HepG2 (cell line): Measurements from ENCODE around the gene SWSAP1. TPM values are rescaled to one million over a fixed set of nuclear protein-coding genes. Genes with fewer than 3 reads are reported as not detected.

Source experiments
- GPN1 ChIP-seq: sonication (generic); formaldehyde crosslinking; IDR thresholded peaks from 2 replicates; pipeline ENCODE4 v1.5.1; 2020; ENCODE audit warnings: missing genetic modification reagents, borderline replicate concordance
- IRX3 ChIP-seq: sonication (generic); formaldehyde crosslinking; IDR thresholded peaks from 2 replicates; pipeline ENCODE4 v1.8.1; 2023; ENCODE audit warnings: mild to moderate bottlenecking, low read depth, missing genetic modification reagents, borderline replicate concordance
- KAT8 ChIP-seq: IDR thresholded peaks from 2 replicates; pipeline ENCODE4 v1.6.1; 2016; ENCODE audit warnings: missing genetic modification reagents, missing compliant biosample characterization
- KLF12 ChIP-seq: sonication (generic); formaldehyde crosslinking; IDR thresholded peaks from 2 replicates; pipeline ENCODE4 v1.4.0; 2020; ENCODE audit warnings: missing genetic modification reagents, borderline replicate concordance
- NCOA2 ChIP-seq: sonication (generic); formaldehyde crosslinking; IDR thresholded peaks from 2 replicates; pipeline ENCODE4 v1.8.0; 2022; ENCODE audit warnings: inconsistent platforms
- PBX3 ChIP-seq: sonication (generic); formaldehyde crosslinking; IDR thresholded peaks from 2 replicates; pipeline ENCODE4 v1.8.1; 2023; ENCODE audit warnings: missing genetic modification reagents, inconsistent platforms, borderline replicate concordance
- PHF20 ChIP-seq: sonication (generic); formaldehyde crosslinking; IDR thresholded peaks from 2 replicates; pipeline ENCODE4 v1.5.0; 2020; ENCODE audit warnings: mild to moderate bottlenecking, missing genetic modification reagents
- PITX1 ChIP-seq: sonication (generic); formaldehyde crosslinking; IDR thresholded peaks from 2 replicates; pipeline ENCODE4 v1.5.1; 2020; ENCODE audit warnings: mild to moderate bottlenecking, missing genetic modification reagents
- RAD51 ChIP-seq: fragments of 450-650 bp; IDR thresholded peaks from 2 replicates; pipeline ENCODE4 v1.6.1; 2016; ENCODE audit warnings: borderline replicate concordance
- RARA ChIP-seq: IDR thresholded peaks from 2 replicates; pipeline ENCODE4 v1.6.1; 2016; ENCODE audit warnings: missing genetic modification reagents, missing compliant biosample characterization
- ZNF335 ChIP-seq: sonication (generic); formaldehyde crosslinking; IDR thresholded peaks from 2 replicates; pipeline ENCODE4 v1.4.0; 2020; ENCODE audit warnings: missing genetic modification reagents
- ZNF44 ChIP-seq: sonication (generic); formaldehyde crosslinking; IDR thresholded peaks from 2 replicates; pipeline ENCODE4 v1.5.1; 2020; ENCODE audit warnings: mild to moderate bottlenecking, missing genetic modification reagents
- ZNF570 ChIP-seq: sonication (generic); formaldehyde crosslinking; IDR thresholded peaks from 2 replicates; pipeline ENCODE4 v1.4.0; 2020; ENCODE audit warnings: mild to moderate bottlenecking, missing genetic modification reagents, borderline replicate concordance
- polyA plus RNA-seq, 8 experiments: library from polyadenylated mRNA; depleted of rRNA in 3 of 8; stranded (reverse) in 7 of 8; unstranded in 1 of 8; fragments of >200 nt; fragmentation: Illumina TruSeq in 4 of 8; extraction: Trizol in 4 of 8; gene quantifications; 2 replicates each; pipeline versions ENCODE4 v1.2.1 to v1.2.3, GENCODE V29; 2011 to 2016; ENCODE audit warnings: low read depth in 4 of 8, missing spikeins in 1 of 8, mixed read lengths in 1 of 8; ENCODE audit not compliant: insufficient read depth in 1 of 8
- total RNA-seq, 5 experiments: library from RNA; depleted of rRNA; stranded (reverse); fragments of >200 nt; fragmentation: Illumina TruSeq; extraction: Trizol; gene quantifications; 2 replicates each; pipeline ENCODE4 v1.2.3, GENCODE V29; 2016; ENCODE audit warnings: low read depth in 1 of 5
- TF ChIP-seq, protein P1 (sequence below): IDR thresholded peaks from 2 replicates; pipeline ENCODE4 v1.6.1; 2016; ENCODE audit warnings: mild to moderate bottlenecking, missing biosample characterization, missing genetic modification reagents
- TF ChIP-seq, protein P2 (sequence below): IDR thresholded peaks from 2 replicates; pipeline ENCODE4 v1.6.1; 2016; ENCODE audit warnings: missing compliant biosample characterization, missing genetic modification reagents, borderline replicate concordance
- TF ChIP-seq, protein P3 (sequence below), 2 experiments: fragments of 450-650 bp in 1 of 2; sonication (generic) in 1 of 2; formaldehyde crosslinking in 1 of 2; IDR thresholded peaks; 2 replicates each; pipeline versions ENCODE4 v1.6.1 to v1.8.0; 2016 to 2022; ENCODE audit warnings: antibody characterized with exemption in 1 of 2, mild to moderate bottlenecking in 1 of 2, missing genetic modification reagents in 1 of 2

Gene SWSAP1
- total and polyA plus RNA-seq, 2 of the 13 experiments (the other 11 are each of a cell fraction or from before 2014, with no cell fraction given): 2.7 to 3.3 TPM

DNA sequence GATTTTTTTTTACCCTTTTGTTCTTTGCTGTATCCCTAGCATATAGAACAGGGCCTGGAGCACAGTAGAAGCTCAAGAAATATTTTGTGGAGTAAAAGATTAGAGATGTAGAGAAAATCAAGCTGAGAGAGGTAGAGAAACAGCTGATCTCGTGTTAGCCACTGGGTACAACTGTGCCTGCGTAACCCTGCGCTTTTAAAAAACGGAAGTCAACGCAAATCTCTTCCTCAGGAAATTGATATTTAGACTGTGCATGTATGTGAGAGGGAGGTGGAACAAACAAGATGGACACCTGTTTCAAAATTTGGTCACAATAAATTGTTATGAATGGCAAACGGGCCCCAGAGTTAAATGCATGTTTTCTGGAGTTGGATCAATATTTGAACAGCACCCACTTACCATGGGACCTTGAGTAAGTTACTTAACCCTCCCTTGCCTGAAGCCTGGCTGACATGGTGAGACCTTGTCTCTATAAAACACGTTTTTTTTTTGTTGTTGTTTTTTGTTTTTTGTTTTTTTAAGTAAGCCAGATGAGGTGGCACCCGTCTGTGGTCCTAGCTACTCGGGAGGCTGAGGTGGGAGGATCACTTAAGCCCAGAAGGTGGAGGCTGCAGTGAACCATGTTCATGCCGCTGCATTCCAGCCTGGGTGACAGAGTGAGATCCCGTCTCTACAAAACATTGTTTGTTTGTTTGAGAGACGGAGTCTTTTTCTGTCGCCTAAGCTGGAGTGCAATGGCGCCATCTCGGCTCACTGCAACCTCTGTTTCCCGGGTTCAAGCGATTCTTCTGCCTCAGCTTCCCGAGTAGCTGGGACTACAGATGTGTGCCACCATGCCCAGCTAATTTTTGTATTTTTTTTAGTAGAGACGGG, 12.9 kb downstream of the SWSAP1 start (continued):
- no peak for TF ChIP-seq PBX3 (CRISPR knock-in tag)
- no peak for TF ChIP-seq NCOA2 (CRISPR knock-in tag)
- TF ChIP-seq, protein P1, sequence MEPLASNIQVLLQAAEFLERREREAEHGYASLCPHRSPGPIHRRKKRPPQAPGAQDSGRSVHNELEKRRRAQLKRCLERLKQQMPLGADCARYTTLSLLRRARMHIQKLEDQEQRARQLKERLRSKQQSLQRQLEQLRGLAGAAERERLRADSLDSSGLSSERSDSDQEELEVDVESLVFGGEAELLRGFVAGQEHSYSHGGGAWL (CRISPR knock-in tag): no peak
- no peak for TF ChIP-seq GPN1
- TF ChIP-seq, protein P2, sequence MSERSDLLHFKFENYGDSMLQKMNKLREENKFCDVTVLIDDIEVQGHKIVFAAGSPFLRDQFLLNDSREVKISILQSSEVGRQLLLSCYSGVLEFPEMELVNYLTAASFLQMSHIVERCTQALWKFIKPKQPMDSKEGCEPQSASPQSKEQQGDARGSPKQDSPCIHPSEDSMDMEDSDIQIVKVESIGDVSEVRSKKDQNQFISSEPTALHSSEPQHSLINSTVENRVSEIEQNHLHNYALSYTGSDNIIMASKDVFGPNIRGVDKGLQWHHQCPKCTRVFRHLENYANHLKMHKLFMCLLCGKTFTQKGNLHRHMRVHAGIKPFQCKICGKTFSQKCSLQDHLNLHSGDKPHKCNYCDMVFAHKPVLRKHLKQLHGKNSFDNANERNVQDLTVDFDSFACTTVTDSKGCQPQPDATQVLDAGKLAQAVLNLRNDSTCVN (CRISPR knock-in tag): no peak
- TF ChIP-seq ZNF335 (CRISPR knock-in tag): no peak
- no peak; the same call in 1 of the 2 replicates for TF ChIP-seq PHF20 (CRISPR knock-in tag)
- TF ChIP-seq, protein P3, sequence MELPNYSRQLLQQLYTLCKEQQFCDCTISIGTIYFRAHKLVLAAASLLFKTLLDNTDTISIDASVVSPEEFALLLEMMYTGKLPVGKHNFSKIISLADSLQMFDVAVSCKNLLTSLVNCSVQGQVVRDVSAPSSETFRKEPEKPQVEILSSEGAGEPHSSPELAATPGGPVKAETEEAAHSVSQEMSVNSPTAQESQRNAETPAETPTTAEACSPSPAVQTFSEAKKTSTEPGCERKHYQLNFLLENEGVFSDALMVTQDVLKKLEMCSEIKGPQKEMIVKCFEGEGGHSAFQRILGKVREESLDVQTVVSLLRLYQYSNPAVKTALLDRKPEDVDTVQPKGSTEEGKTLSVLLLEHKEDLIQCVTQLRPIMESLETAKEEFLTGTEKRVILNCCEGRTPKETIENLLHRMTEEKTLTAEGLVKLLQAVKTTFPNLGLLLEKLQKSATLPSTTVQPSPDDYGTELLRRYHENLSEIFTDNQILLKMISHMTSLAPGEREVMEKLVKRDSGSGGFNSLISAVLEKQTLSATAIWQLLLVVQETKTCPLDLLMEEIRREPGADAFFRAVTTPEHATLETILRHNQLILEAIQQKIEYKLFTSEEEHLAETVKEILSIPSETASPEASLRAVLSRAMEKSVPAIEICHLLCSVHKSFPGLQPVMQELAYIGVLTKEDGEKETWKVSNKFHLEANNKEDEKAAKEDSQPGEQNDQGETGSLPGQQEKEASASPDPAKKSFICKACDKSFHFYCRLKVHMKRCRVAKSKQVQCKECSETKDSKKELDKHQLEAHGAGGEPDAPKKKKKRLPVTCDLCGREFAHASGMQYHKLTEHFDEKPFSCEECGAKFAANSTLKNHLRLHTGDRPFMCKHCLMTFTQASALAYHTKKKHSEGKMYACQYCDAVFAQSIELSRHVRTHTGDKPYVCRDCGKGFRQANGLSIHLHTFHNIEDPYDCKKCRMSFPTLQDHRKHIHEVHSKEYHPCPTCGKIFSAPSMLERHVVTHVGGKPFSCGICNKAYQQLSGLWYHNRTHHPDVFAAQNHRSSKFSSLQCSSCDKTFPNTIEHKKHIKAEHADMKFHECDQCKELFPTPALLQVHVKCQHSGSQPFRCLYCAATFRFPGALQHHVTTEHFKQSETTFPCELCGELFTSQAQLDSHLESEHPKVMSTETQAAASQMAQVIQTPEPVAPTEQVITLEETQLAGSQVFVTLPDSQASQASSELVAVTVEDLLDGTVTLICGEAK (IDR thresholded peaks at IDR 0.05): no peak
- TF ChIP-seq, protein P3 (CRISPR knock-in tag; IDR thresholded peaks at IDR 0.05): no peak
- no peak for TF ChIP-seq RAD51
- no peak for TF ChIP-seq KLF12 (CRISPR knock-in tag)
- 0 out of 2 replicates have a peak, but pooled peaks have one; percentile 13 for TF ChIP-seq KAT8 (CRISPR knock-in tag)
- TF ChIP-seq IRX3 (CRISPR knock-in tag): no peak
- no peak for TF ChIP-seq RARA (CRISPR knock-in tag)
- no peak for TF ChIP-seq PITX1 (CRISPR knock-in tag)
- TF ChIP-seq ZNF570 (CRISPR knock-in tag): no peak
- TF ChIP-seq ZNF44 (CRISPR knock-in tag): no peak
